A673 (cell line): ENCODE results near the gene CDH4.

Experiments used
- CTCF ChIP-seq: fragments of 300-800, 200-600 bp; sonication (generic); conservative IDR thresholded peaks from 2 replicates; pipeline ENCODE4 v1.5.1; 2017; ENCODE audit warnings: low read depth, mild to moderate bottlenecking, antibody characterized with exemption, low read length, moderate library complexity, mixed read lengths
- EZH2 ChIP-seq: fragments of 200-600 bp; sonication (generic); IDR thresholded peaks from 2 replicates; pipeline ENCODE4 v1.6.1; 2017; ENCODE audit warnings: borderline replicate concordance, low read depth, mild to moderate bottlenecking, mixed read lengths, antibody characterized with exemption, low read length; ENCODE audit not compliant: poor library complexity, severe bottlenecking

- TF ChIP-seq CTCF (no peak), EZH2 (no peak)
These were observed 388.8 kb downstream of the CDH4 start for GRCh38 chr20:61640871-61641245.
